ENCODE measurements around the gene CHST6.
"Not testable (repeated sequence)": the region's sequence is repeated elsewhere in the genome, so short reads cannot be mapped to it uniquely, and the experiment has no call there.

CHST6 gene

GRCh38 chr16:75495076-75495674, at the start of gene CHST6:
TSS of gene CHST6 (minus strand) at chr16:75495441. CDS start at chr16:75479828, 15,613 bp downstream.
- DNase-seq (ENCODE audit: low spot score) = peak; percentile 50

DNA sequence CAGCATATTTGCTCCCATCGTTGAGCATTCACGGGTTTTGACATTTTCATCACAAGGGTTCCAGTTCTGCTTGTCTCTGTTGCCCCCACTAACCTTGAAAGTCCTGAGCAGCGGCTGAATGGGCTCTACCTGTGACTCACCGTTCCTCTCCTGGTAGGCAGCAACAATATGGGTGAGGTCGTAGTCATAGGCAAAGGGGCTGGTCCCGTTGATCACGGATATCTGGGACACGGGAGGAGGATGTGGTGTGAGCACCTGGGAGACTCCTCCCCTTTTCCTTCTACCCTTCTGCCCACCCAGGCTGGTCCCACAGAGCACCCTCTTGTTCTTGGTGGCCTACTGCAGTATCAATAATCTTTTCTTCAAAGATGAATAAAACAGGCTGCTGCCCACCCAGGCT, 47.2 kb upstream of the CHST6 start:
- not testable (repeated sequence) for DNase-seq (ENCODE audit: low spot score)

DNA sequence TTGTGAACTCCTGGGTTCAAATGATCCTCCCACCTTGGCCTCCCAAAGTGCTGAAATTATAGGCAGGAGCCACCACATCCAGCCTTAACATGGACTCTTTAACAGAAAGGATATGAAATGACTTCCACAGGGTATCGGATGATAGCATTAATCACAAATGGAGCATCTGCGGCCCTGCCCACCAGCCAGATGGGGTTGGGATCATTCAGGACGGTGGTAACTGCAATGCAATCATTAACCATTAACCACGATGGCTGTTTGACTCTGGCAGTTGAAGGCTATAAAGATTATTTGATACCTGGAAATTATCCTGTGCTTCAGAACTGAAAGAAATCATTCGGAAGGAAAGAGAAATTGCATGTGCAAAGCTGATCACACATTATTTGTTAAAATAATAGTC, 46.0 kb upstream of the CHST6 start:
- no peak for DNase-seq (ENCODE audit: low spot score)

DNA sequence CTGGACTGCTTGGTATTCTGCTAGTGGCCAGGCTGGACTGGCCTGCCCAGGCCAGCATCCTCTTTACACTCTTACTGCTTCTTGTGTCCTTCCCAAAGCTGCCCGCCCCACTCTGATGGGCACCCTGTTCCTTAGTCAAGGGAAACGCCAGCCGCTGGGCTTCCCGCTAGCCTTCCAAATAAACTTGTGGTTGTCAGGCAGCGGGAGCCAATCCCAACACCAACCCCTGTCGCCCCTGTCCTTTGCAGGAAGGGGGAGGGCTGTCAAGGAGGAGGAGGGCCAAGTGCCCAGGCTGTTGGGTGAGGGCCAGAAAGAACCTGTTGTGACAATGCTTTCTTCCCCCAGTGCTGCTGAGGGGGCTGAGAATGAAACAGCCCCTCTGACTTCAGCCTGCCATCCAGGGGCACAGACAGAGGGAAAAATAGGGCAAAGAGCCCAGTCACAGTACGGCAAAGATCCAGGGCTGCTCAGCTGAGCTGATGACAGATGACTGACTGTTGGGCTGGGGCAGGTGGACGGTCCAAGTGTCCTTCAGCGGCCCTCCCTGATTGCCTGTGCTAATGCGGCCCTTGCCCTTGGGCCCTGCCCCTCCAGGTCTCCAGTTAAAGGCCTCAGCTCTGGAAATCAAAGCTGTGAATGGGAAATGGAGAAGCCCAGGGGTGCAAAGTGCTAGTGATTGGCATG, 43.8 kb upstream of the CHST6 start:
- DNase-seq (ENCODE audit: low spot score) = not testable (repeated sequence)

GRCh38 chr16:75537776-75538175, 42.5 kb upstream of the CHST6 start:
- DNase-seq (ENCODE audit: low spot score) = no peak

GRCh38 chr16:75535901-75536300, 40.7 kb upstream of the CHST6 start, which contains the start of gene CHST5:
TSS of gene CHST5 (minus strand) at chr16:75536108. CDS start at chr16:75530384, 5,724 bp downstream.
- no peak for DNase-seq (ENCODE audit: low spot score)

GRCh38 chr16:75535211-75535843, 40.1 kb upstream of the CHST6 start:
- DNase-seq (ENCODE audit: low spot score) = no peak

GRCh38 chr16:75534560-75535205, 39.4 kb upstream of the CHST6 start:
- DNase-seq (ENCODE audit: low spot score) = no peak

- no peak for DNase-seq (ENCODE audit: low spot score)
Observed at GRCh38 chr16:75532791-75533190, 37.5 kb upstream of the CHST6 start.

DNA sequence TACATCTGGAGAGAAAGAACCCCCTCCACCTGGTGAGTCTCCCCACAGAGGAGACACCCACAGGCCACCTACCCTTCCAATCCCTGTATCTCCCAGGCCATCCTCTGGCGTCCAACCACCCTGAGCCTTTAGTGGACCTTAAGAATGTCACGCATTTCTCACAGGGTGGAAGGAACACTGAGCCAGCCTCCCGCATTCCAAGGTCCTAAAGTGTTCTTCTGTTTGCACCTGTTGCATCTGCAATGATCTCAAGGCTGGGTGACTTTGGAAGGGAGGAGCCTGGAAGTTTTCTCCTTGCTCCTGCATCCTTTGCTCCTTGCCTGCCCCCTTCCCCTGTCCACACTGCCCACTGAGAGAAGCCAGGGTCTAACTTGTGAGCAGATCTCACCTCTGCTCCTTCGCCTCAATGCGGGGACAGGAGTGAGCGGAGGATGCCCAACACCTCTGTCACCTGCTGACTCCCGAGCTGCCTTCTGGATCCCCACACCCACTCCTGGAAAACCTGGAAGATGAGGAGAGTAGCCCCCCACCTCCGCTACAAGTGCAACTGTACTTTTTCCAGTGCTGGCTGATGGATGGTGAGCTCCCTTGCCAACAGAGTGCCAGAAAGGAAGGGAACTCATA, 37.0 kb upstream of the CHST6 start:
- DNase-seq (ENCODE audit: low spot score) = no peak

DNA sequence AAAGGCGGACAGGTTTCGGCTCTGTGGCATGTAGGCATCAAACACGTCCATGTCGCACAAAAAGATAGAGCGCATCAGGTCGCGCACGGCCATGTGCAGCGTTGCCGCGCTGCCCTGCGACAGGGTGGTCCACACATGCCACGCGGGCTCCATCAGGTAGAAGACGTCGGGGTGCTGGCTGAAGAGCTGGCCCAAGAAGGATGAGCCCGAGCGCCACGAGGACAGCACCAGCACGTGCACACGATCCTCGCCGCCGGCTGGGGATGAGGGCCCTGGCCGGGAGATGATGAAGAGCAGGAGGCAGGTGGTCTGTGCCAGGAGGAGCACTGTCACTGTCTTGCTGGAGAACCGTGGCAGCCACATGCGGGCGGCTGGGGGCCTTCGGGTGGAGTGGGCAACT, 34.7 kb upstream of the CHST6 start:
- DNase-seq (ENCODE audit: low spot score) = no peak

GRCh38 chr16:75529056-75529905, 34.0 kb upstream of the CHST6 start:
- no peak for DNase-seq (ENCODE audit: low spot score)

DNA sequence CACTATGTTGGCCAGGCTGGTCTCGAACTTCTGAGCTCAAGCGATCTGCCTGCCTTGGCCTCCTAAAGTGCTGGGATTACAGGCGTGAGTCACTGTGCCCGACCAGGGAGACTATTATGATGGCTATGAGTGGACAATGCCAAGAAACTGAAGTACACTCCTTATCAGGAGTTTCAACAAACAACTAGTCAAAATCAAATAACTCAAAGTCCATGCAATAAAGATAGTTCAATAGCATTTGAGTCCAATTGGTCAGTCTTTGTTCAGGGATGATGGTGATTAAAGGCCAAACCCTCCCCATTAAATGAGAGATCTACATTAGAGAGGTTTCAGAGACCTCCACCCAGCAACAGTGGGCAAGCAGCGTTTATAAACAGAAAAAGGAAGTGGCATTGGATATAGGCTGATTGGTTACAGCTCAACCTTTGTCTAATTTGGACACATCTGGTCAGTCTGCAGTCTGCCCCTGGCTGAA, 32.6 kb upstream of the CHST6 start:
- no peak for DNase-seq (ENCODE audit: low spot score)

GRCh38 chr16:75526032-75526790, 31.0 kb upstream of the CHST6 start:
- DNase-seq (ENCODE audit: low spot score) = no peak

- no peak for DNase-seq (ENCODE audit: low spot score)
Observed at GRCh38 chr16:75519175-75519574, 23.9 kb upstream of the CHST6 start.

GRCh38 chr16:75516189-75516966, 21.1 kb upstream of the CHST6 start:
- peak; percentile 53 for DNase-seq (ENCODE audit: low spot score)

DNA sequence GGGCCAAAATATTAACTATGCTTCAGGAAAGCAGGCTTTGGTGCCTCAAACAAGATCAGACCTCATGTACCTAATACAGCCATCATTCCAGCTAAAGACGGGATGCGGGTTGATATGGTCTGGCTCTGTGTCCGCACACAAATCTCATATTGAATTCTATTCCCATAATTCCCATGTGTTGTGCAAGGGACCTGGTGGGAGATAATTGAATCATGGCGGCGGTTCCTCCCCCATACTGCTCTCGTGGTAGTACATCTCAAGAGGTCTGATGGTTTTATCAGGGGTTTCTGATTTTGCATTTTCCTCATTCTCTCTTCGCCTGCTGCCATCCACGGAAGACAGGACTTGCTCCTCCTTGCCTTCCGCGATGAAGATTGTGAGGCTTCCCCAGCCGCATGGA, 19.1 kb upstream of the CHST6 start:
- no peak for DNase-seq (ENCODE audit: low spot score)

DNA sequence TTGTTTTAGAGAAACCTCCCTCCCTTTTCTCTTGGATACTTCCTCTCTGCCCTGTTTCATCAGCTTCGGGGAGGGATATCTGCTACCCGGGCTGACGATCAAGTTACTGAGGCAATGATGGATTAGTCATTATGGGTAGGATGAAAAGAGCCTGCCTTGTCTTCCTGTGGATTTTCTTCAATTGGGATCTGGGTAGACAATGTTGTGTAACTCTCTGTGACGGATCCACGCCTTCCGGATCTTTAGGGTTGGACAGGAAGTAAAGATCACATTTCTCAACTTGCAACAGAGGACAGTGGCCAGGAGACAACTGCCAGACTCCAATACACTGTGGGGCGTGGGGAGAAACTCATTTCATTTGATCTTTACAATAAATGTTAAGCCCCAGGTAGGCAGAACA, 11.3 kb upstream of the CHST6 start:
- no peak for DNase-seq (ENCODE audit: low spot score)

DNA sequence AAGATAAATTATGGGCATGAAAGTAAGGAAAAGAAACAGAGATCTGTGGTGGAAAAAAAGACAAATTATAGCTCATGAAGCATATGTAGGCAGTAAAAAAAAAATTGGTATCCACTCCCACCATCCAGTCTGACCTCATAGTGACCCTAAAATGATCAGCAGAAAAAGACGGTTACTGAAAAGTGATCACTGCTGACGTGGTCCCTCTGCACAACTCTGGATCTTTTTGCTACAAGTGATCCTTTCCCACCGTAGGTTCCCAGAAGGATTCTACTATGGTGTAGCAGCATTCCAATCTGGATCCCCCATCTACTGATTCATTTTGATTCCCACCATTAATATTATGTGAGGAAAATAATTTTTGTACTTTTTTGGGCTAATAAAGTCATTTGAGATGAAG, 10.9 kb upstream of the CHST6 start:
- DNase-seq (ENCODE audit: low spot score) = no peak

- no peak for DNase-seq (ENCODE audit: low spot score)
Observed at GRCh38 chr16:75503801-75504200, 8.6 kb upstream of the CHST6 start.

Measured in cerebellar cortex (tissue), 1 donor.